SHP77 (cell line): ENCODE measurements around the gene MYL1.

ENCODE experiments used
- DNase-seq, 2 experiments: peaks; one replicate each; lab custom pipeline; 2025; lab: John Stamatoyannopoulos, UW

MYL1 gene

GRCh38 chr2:210267698-210268097 lies 47.3 kb downstream of the MYL1 start:
- DNase-seq, result no peak

GRCh38 chr2:210264282-210264681 lies 50.7 kb downstream of the MYL1 start:
- no peak for DNase-seq

- no peak for DNase-seq
These were observed 51.1 kb downstream of the MYL1 start for GRCh38 chr2:210263841-210264240.

GRCh38 chr2:210262036-210262435 lies 52.9 kb downstream of the MYL1 start:
- DNase-seq, result no peak

GRCh38 chr2:210259687-210260086 lies 55.3 kb downstream of the MYL1 start:
- DNase-seq, result no peak

- DNase-seq, result no peak
These were observed 62.0 kb downstream of the MYL1 start for GRCh38 chr2:210252699-210253606.

- DNase-seq, result no peak
These were observed 64.4 kb downstream of the MYL1 start for GRCh38 chr2:210250622-210251021.
